KG1 (cell line): ENCODE measurements around the gene USE1.

Source experiments
- DNase-seq: peaks from one replicate; lab custom pipeline; 2025; lab: John Stamatoyannopoulos, UW

USE1 gene

GRCh38 chr19:17259118-17259780 lies 44.1 kb downstream of the USE1 start:
- DNase-seq = no peak

GRCh38 chr19:17259934-17260333 lies 44.8 kb downstream of the USE1 start:
- DNase-seq = no peak

DNA sequence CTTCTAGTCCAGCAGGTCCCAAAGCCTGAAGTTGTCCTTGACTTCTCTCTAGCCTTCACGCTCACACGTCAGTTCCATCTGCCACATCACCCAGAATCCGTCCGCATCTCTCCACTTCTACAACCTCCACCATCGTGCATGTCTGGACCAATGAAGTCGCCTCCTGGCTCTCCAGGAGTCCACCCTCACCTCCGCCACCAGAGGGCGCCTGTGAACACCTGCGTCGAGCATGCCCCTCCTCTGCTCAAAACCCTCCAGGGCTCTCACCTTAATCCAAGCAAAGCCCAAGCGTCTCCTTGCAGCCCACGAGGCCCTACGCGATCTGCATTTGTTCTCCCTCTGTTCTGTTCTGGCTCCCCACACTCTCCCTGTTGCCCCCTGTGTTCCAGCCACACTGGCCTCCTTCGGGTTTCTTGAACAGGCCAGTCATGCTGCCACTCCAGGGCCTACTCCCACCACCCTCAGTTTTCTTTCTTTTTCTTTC lies 45.7 kb downstream of the USE1 start:
- peak; percentile 52 for DNase-seq

DNA sequence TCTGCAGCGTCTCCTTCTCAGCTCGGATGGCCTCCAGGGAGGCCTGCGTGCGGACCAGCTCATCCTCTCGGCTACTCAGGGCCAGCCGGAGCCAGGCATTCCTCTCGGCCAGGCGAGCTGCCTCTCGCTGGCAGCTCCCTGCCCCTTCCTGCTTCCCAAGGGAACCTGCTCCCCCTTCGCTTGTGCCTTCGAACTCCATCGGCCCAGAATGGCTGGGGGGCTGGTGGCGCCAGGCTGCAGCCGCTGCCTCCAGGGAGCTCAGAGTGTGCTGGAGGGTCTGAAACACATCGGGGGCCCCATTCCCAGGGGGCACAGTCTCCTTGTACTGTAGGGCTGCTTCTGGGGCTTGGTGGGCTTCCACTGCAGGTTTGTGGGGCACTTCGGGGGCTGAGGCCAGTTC lies 47.4 kb downstream of the USE1 start:
- DNase-seq = no peak

- no peak for DNase-seq
These were observed 48.8 kb downstream of the USE1 start for GRCh38 chr19:17263712-17264640.

DNA sequence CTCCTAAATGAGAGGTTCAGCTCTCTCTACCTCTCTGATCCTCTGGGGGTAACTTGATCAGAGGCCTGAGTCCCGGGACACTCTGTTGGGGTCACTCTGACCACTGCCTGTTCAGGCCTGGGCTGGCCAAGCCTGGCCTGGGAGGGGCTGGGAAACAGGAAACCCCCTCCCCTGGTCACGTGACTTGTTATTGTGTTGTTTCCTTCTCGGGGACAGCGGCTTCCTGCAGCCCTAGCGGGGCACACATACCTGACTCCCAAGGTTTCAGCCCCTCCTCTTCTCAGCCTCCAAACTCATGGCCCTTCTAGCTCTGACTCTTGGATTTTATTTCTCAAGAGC lies 49.5 kb downstream of the USE1 start, which contains the start of gene USHBP1:
USHBP1 (minus strand) TSS at position 105 of the 339 bp plus-strand sequence. CDS start 446 bp downstream, outside the sequence.
- DNase-seq = no peak

GRCh38 chr19:17266026-17266425 lies 50.9 kb downstream of the USE1 start:
- DNase-seq = no peak

DNA sequence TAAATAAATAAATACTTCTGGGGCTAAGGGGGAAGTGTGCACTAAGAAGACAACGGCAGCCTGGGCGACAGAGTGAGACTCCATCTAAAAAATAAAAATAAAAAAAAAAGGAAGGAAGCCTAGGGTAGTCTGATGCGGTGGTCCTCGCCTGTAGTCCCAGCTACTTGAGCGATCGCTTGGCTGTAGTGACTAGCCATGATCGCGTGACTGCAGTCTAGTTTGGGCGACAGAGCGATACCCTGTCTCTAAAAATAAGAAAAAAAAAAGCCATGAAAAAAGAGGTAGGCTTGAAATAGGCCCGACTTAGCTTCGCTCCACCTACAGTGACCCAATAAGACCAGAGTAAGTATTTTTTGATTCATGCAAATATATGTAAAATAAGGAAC lies 51.4 kb downstream of the USE1 start:
- DNase-seq = no peak

GRCh38 chr19:17266975-17267788 lies 52.0 kb downstream of the USE1 start, which contains the start of gene BABAM1:
TSS of gene BABAM1 (plus strand) at chr19:17267443. CDS start at chr19:17268807, 1,364 bp downstream.
- peak; percentile 99 for DNase-seq

DNA sequence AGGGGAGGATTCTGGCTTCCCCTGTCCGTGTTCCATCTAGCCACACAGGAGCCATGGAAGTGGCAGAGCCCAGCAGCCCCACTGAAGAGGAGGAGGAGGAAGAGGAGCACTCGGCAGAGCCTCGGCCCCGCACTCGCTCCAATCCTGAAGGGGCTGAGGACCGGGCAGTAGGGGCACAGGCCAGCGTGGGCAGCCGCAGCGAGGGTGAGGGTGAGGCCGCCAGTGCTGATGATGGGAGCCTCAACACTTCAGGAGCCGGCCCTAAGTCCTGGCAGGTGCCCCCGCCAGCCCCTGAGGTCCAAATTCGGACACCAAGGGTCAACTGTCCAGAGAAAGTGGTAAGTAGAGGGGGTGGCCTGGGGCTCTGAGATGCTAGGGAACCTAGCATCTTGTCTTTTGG lies 53.6 kb downstream of the USE1 start:
- no peak for DNase-seq
